ENCODE results near the gene BARHL2.

The BARHL2 gene

GRCh38 chr1:90713741-90714509, 3.2 kb downstream of the BARHL2 start:
- H3K27ac ChIP-seq (ENCODE audit: low read length): no peak overlapping the region
- no peaks in the 10 kb centered on the region for H4K20me1 ChIP-seq (ENCODE audit: insufficient read depth, low read length)
- H3K4me2 ChIP-seq (ENCODE audit: low read depth, low read length): no peak overlapping the region
- no peaks in the 10 kb centered on the region for H3K27me3 ChIP-seq (replicated peaks; ENCODE audit: insufficient read depth, low read length)
- no peaks in the 10 kb centered on the region for H3K9me2 ChIP-seq (replicated peaks; ENCODE audit: insufficient read depth, low read length)
- no peaks in the 10 kb centered on the region for H3K79me2 ChIP-seq (ENCODE audit: low read length)
- no peaks in the 10 kb centered on the region for H3K36me3 ChIP-seq (replicated peaks; ENCODE audit: insufficient read depth, low read length)
- no peaks in the 10 kb centered on the region for H3F3A ChIP-seq (ENCODE audit: insufficient read depth, low read length)
- no peak for DNase-seq
- TF ChIP-seq EZH2 (optimal IDR thresholded peaks at IDR 0.05; ENCODE audit: low read depth, low read length): no peak
- TF ChIP-seq EZH2phosphoT487 (IDR thresholded peaks at IDR 0.05; ENCODE audit: low read length): no peak
- TF ChIP-seq CTCF (IDR thresholded peaks at IDR 0.05; ENCODE audit: low read length): no peak
- H3K4me3 ChIP-seq (ENCODE audit: low read length): no peak overlapping the region
- H3K9me3 ChIP-seq (replicated peaks; ENCODE audit: insufficient read depth, low read length): no peaks in the 10 kb centered on the region
- H3K9ac ChIP-seq (ENCODE audit: low read length): no peak overlapping the region
- H3K4me1 ChIP-seq (ENCODE audit: low read length): no peaks in the 10 kb centered on the region
- no peak overlapping the region for H2AFZ ChIP-seq (ENCODE audit: low read length)

DNA sequence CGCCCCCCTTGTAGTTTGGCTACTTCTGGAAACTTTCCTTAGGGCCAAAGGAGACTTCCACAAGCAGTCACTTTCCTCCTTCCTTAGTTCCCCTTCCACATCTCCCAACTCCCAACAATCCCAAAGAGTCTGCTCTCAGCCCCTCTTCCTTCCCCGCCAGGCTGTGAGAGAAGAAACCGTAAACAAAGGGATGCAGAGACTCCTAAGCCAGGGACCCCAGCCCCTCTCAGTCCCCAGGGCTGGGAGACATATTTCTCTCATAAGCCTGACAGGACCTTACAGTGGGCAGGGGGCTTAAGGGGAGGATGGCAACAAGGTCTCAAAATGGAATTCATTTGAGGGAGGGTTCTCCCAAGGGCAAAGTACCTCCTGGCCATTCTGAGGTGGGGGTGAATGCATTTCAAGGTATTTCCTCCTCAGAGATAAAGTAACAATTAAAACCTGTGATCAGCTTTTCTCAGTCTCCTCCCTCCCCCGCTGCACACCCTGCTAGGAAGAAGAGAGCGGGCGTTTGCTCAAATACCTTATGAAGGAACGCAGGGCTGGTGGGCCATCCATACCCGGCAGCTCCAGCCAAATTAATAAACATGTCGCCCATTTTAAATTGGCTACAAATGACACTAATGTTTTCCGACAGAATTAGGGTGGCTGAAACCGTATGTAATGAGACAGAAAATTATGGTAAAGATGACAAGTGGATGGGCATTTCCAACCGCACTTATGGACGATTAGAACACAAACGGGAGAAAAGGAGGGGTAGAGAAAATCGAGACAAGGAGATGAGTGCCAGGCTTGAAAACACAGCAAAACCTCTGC, 4.0 kb downstream of the BARHL2 start:
- Histone ChIP-seq H3K4me1 (ENCODE audit: low read length) (no peaks in the 10 kb centered on the region), H4K20me1 (ENCODE audit: insufficient read depth, low read length) (no peaks in the 10 kb centered on the region), H3K36me3 (replicated peaks; ENCODE audit: insufficient read depth, low read length) (no peaks in the 10 kb centered on the region), H3K9me3 (replicated peaks; ENCODE audit: insufficient read depth, low read length) (no peaks in the 10 kb centered on the region), H3K4me3 (ENCODE audit: low read length) (no peak overlapping the region), H3K27ac (ENCODE audit: low read length) (no peak overlapping the region), H3K79me2 (ENCODE audit: low read length) (no peaks in the 10 kb centered on the region), H2AFZ (ENCODE audit: low read length) (no peak overlapping the region), H3K9me2 (replicated peaks; ENCODE audit: insufficient read depth, low read length) (no peaks in the 10 kb centered on the region), H3K9ac (ENCODE audit: low read length) (no peak overlapping the region), H3F3A (ENCODE audit: insufficient read depth, low read length) (no peaks in the 10 kb centered on the region), H3K27me3 (replicated peaks; ENCODE audit: insufficient read depth, low read length) (no peaks in the 10 kb centered on the region), H3K4me2 (ENCODE audit: low read depth, low read length) (no peak overlapping the region)
- TF ChIP-seq CTCF (IDR thresholded peaks at IDR 0.05; ENCODE audit: low read length): no peak
- no peak for TF ChIP-seq EZH2phosphoT487 (IDR thresholded peaks at IDR 0.05; ENCODE audit: low read length)
- no peak for TF ChIP-seq EZH2 (optimal IDR thresholded peaks at IDR 0.05; ENCODE audit: low read depth, low read length)
- DNase-seq: no peak

DNA sequence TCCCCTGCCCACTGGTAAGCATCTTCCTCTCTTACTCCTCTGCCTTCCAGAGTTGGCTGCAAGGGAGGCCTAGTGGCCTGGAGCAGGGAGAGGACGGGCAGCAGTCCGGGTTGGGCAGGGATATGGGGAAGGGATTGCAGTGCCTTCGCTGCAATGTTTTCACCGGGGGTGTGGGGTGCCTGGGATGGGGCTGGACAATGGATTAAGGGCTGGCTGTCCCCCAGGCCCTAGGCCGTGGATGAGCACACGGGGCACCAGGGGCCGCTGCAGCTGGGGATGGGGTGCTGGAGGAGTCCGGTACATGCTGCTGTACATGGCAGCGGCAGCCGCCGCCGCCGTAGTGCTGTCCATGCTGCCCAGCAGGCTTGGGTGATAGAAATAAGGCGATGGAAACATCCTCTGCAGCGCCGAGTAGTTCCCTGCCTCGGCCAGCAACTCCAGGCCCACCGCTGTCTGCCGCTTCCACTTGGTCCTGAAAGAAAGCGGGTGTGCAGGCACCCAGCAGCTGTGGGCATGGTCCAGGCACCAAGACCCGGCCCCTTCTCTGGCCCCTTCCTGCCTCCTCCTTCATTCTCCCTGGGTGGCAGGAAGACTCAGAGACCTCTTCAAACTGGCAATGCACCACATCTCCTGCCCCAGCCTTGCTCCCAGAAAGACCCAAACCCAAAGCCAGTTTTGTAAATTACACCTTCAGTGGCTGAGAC, 4.8 kb downstream of the BARHL2 start:
- Histone ChIP-seq H2AFZ (ENCODE audit: low read length) (no peak overlapping the region), H3K9me3 (replicated peaks; ENCODE audit: insufficient read depth, low read length) (no peaks in the 10 kb centered on the region), H3F3A (ENCODE audit: insufficient read depth, low read length) (no peaks in the 10 kb centered on the region), H4K20me1 (ENCODE audit: insufficient read depth, low read length) (no peaks in the 10 kb centered on the region), H3K9ac (ENCODE audit: low read length) (no peak overlapping the region), H3K36me3 (replicated peaks; ENCODE audit: insufficient read depth, low read length) (no peaks in the 10 kb centered on the region), H3K9me2 (replicated peaks; ENCODE audit: insufficient read depth, low read length) (no peaks in the 10 kb centered on the region), H3K4me1 (ENCODE audit: low read length) (no peaks in the 10 kb centered on the region), H3K27me3 (replicated peaks; ENCODE audit: insufficient read depth, low read length) (no peaks in the 10 kb centered on the region), H3K27ac (ENCODE audit: low read length) (no peak overlapping the region), H3K4me3 (ENCODE audit: low read length) (no peak overlapping the region), H3K4me2 (ENCODE audit: low read depth, low read length) (no peak overlapping the region), H3K79me2 (ENCODE audit: low read length) (no peaks in the 10 kb centered on the region)
- TF ChIP-seq EZH2phosphoT487 (IDR thresholded peaks at IDR 0.05; ENCODE audit: low read length) (no peak), CTCF (IDR thresholded peaks at IDR 0.05; ENCODE audit: low read length) (no peak), EZH2 (optimal IDR thresholded peaks at IDR 0.05; ENCODE audit: low read depth, low read length) (no peak)
- no peak for DNase-seq
